ENCODE data around the gene CDX2.

DNA sequence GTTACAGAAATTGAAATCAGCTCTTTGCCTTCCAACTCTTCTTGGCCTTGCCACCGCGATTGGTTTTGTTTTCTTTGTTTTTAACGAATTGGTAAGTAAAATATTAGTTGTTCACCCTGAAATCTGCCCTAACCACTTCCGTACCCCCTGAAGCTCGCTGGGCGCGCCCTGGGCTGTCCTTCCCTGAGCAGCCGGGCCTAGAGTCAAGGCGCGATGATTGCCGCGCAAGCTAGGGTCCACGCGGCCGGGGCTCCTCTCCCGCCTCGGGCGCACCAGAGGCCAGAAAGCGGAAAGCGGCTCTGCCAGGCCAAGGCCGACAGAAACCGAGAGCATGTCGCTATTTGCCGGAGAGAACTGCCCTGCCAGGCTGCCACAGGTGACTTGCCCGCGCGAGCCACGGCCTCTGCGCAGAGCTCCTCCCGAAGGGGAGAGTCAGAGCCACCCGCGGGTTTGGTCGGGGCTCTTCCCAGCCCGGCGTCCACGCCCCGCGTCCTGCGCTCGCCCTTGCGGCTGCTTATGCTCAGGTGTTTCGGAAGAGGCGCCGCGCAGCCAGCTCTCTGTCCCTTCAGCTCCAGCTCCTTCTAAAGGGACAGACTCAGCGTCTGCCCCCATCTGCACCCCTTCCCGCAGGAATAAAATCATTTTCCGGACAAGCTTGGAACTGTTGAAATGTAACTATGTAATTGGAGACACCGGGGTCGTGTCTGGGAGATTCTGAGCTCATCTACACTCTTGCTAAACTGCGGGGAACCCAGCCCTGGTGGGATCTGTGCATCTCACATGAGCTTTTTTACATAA, 6.6 kb upstream of the CDX2 start:
- TF ChIP-seq CTCF (conservative IDR thresholded peaks at IDR 0.05; ENCODE audit: low read length) = no peak
- no peak for TF ChIP-seq EZH2phosphoT487 (IDR thresholded peaks at IDR 0.05; ENCODE audit: borderline replicate concordance, low read depth, low read length)

Measured in OCI-LY7 (cell line).